HepG2 (cell line): ENCODE data around the gene TSKU. TPM values are rescaled to one million over a fixed set of nuclear protein-coding genes. Genes with fewer than 3 reads are reported as not detected.

ENCODE experiments used
- CBFB ChIP-seq: sonication (generic); formaldehyde crosslinking; IDR thresholded peaks from 2 replicates; pipeline ENCODE4 v1.4.0; 2020; ENCODE audit warnings: missing genetic modification reagents
- FOXK1 ChIP-seq: sonication (generic); formaldehyde crosslinking; IDR thresholded peaks from 2 replicates; pipeline ENCODE4 v1.4.0; 2020; ENCODE audit warnings: low read depth, missing genetic modification reagents, borderline replicate concordance
- HNF4A ChIP-seq: sonication (generic); formaldehyde crosslinking; IDR thresholded peaks from 2 replicates; pipeline ENCODE4 v1.4.0; 2020; ENCODE audit warnings: missing genetic modification reagents
- KDM5B ChIP-seq: sonication (generic); formaldehyde crosslinking; IDR thresholded peaks from 2 replicates; pipeline ENCODE4 v1.4.0; 2020; ENCODE audit warnings: missing genetic modification reagents, mild to moderate bottlenecking, borderline replicate concordance
- NCOA1 ChIP-seq: sonication (generic); formaldehyde crosslinking; IDR thresholded peaks from 2 replicates; pipeline ENCODE4 v1.9.0; 2021; ENCODE audit warnings: missing genetic modification reagents
- NFE2L2 ChIP-seq: fragments of 150-350 bp; IDR thresholded peaks from 2 replicates; pipeline ENCODE4 v1.6.1; 2014; ENCODE audit warnings: low read length
- SMAD9 ChIP-seq: sonication (generic); formaldehyde crosslinking; IDR thresholded peaks from 2 replicates; pipeline ENCODE4 v1.5.1; 2020; ENCODE audit warnings: mild to moderate bottlenecking, missing genetic modification reagents
- SRY ChIP-seq: sonication (generic); formaldehyde crosslinking; IDR thresholded peaks from 2 replicates; pipeline ENCODE4 v1.8.0; 2022; ENCODE audit warnings: mild to moderate bottlenecking, missing genetic modification reagents
- SSRP1 ChIP-seq: IDR thresholded peaks from 2 replicates; pipeline ENCODE4 v1.6.1; 2016; ENCODE audit warnings: control low read depth
- ZBTB14 ChIP-seq: sonication (generic); formaldehyde crosslinking; IDR thresholded peaks from 2 replicates; pipeline ENCODE4 v1.4.0; 2020; ENCODE audit warnings: missing genetic modification reagents
- ZFP37 ChIP-seq: sonication (generic); formaldehyde crosslinking; IDR thresholded peaks from 2 replicates; pipeline ENCODE4 v1.4.0; 2020; ENCODE audit warnings: missing genetic modification reagents, borderline replicate concordance
- ZNF383 ChIP-seq: sonication (generic); formaldehyde crosslinking; IDR thresholded peaks from 2 replicates; pipeline ENCODE4 v1.4.0; 2020; ENCODE audit warnings: missing genetic modification reagents, mild to moderate bottlenecking, borderline replicate concordance
- ZNF577 ChIP-seq: sonication (generic); formaldehyde crosslinking; IDR thresholded peaks from 2 replicates; pipeline ENCODE4 v1.4.0; 2020; ENCODE audit warnings: mild to moderate bottlenecking, low read depth, missing genetic modification reagents, borderline replicate concordance
- ZNF773 ChIP-seq: sonication (generic); formaldehyde crosslinking; IDR thresholded peaks from 2 replicates; pipeline ENCODE4 v1.4.0; 2020; ENCODE audit warnings: missing genetic modification reagents, borderline replicate concordance
- ZSCAN21 ChIP-seq: sonication (generic); formaldehyde crosslinking; IDR thresholded peaks from 2 replicates; pipeline ENCODE4 v1.8.0; 2022; ENCODE audit warnings: mild to moderate bottlenecking, missing genetic modification reagents, moderate library complexity, borderline replicate concordance
- ZSCAN31 ChIP-seq: sonication (generic); formaldehyde crosslinking; IDR thresholded peaks from 2 replicates; pipeline ENCODE4 v1.5.0; 2020; ENCODE audit warnings: low read depth, mild to moderate bottlenecking, missing genetic modification reagents
- ZZZ3 ChIP-seq: sonication (generic); formaldehyde crosslinking; IDR thresholded peaks from 2 replicates; pipeline ENCODE4 v1.4.0; 2020; ENCODE audit warnings: missing genetic modification reagents, mild to moderate bottlenecking, borderline replicate concordance
- polyA plus RNA-seq, 8 experiments: library from polyadenylated mRNA; depleted of rRNA in 3 of 8; stranded (reverse) in 7 of 8; unstranded in 1 of 8; fragments of >200 nt; fragmentation: Illumina TruSeq in 4 of 8; extraction: Trizol in 4 of 8; gene quantifications; 2 replicates each; pipeline versions ENCODE4 v1.2.1 to v1.2.3, GENCODE V29; 2011 to 2016; ENCODE audit warnings: low read depth in 4 of 8, missing spikeins in 1 of 8, mixed read lengths in 1 of 8; ENCODE audit not compliant: insufficient read depth in 1 of 8
- total RNA-seq, 5 experiments: library from RNA; depleted of rRNA; stranded (reverse); fragments of >200 nt; fragmentation: Illumina TruSeq; extraction: Trizol; gene quantifications; 2 replicates each; pipeline ENCODE4 v1.2.3, GENCODE V29; 2016; ENCODE audit warnings: low read depth in 1 of 5
- TF ChIP-seq, protein P1 (sequence below): sonication (generic); formaldehyde crosslinking; IDR thresholded peaks from 2 replicates; pipeline ENCODE4 v1.4.0; 2020; ENCODE audit warnings: missing genetic modification reagents
- TF ChIP-seq, protein P2 (sequence below): sonication (generic); formaldehyde crosslinking; IDR thresholded peaks from 2 replicates; pipeline ENCODE4 v1.5.0; 2020; ENCODE audit warnings: mild to moderate bottlenecking, low read depth, missing genetic modification reagents, borderline replicate concordance

TSKU gene
- total and polyA plus RNA-seq, 2 of the 13 experiments (the other 11 are each of a cell fraction or from before 2014, with no cell fraction given): 20.3 to 21.4 TPM

- TF ChIP-seq SMAD9: no peak
- TF ChIP-seq SRY (CRISPR knock-in tag): no peak
- TF ChIP-seq, protein P1, sequence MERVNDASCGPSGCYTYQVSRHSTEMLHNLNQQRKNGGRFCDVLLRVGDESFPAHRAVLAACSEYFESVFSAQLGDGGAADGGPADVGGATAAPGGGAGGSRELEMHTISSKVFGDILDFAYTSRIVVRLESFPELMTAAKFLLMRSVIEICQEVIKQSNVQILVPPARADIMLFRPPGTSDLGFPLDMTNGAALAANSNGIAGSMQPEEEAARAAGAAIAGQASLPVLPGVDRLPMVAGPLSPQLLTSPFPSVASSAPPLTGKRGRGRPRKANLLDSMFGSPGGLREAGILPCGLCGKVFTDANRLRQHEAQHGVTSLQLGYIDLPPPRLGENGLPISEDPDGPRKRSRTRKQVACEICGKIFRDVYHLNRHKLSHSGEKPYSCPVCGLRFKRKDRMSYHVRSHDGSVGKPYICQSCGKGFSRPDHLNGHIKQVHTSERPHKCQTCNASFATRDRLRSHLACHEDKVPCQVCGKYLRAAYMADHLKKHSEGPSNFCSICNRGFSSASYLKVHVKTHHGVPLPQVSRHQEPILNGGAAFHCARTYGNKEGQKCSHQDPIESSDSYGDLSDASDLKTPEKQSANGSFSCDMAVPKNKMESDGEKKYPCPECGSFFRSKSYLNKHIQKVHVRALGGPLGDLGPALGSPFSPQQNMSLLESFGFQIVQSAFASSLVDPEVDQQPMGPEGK (CRISPR knock-in tag): no peak; the same call in 1 of the 2 replicates
- 0 out of 2 replicates have a peak, but pooled peaks have one; percentile 48 for TF ChIP-seq SSRP1 (CRISPR knock-in tag)
- TF ChIP-seq NCOA1 (CRISPR knock-in tag): no peak
- TF ChIP-seq FOXK1: no peak
- TF ChIP-seq ZSCAN31 (CRISPR knock-in tag): no peak
- no peak for TF ChIP-seq ZSCAN21 (CRISPR knock-in tag)
- no peak for TF ChIP-seq ZFP37 (CRISPR knock-in tag)
- TF ChIP-seq KDM5B (CRISPR knock-in tag): 0 out of 2 replicates have a peak, but pooled peaks have one; percentile 36
- TF ChIP-seq HNF4A (CRISPR knock-in tag): peak; percentile 74
- TF ChIP-seq ZZZ3: no peak
- TF ChIP-seq ZNF577: no peak
- TF ChIP-seq ZNF383 (CRISPR knock-in tag): no peak
- TF ChIP-seq, protein P2, sequence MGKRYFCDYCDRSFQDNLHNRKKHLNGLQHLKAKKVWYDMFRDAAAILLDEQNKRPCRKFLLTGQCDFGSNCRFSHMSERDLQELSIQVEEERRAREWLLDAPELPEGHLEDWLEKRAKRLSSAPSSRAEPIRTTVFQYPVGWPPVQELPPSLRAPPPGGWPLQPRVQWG (CRISPR knock-in tag): no peak
- no peak for TF ChIP-seq ZBTB14
- no peak for TF ChIP-seq CBFB (CRISPR knock-in tag)
- TF ChIP-seq NFE2L2: no peak
- no peak for TF ChIP-seq ZNF773 (CRISPR knock-in tag)
Measured at GRCh38 chr11:76765863-76766350, 17.2 kb upstream of the TSKU start (continued).
